Calu3 (cell line): ENCODE measurements around the gene GMCL2. TPM values are rescaled to one million over a fixed set of nuclear protein-coding genes. Genes with fewer than 3 reads are reported as not detected.
"Not testable (repeated sequence)": the region's sequence is repeated elsewhere in the genome, so short reads cannot be mapped to it uniquely, and the experiment has no call there.

Experiments used
- BruUV-seq: library from RNA; stranded (reverse); fragments of 400-500 nt; replicated peaks from 2 replicates; lab custom pipeline; 2021; lab: Mats Ljungman, UMichigan
- CTCF ChIA-PET: fragments of 300-600 bp; sonication (Branson Sonifier 250); formaldehyde crosslinking; loops from one replicate; lab custom pipeline; 2022; ENCODE audit warnings: antibody characterized with exemption; lab: Charles Lee
- DNase-seq: peaks from one replicate; pipeline ENCODE4 v3.0.0; 2022
- H3K27ac Mint-ChIP-seq: one replicate; pipeline ENCODE4 v1.8.0; 2022; ENCODE audit warnings: mixed read lengths; ENCODE audit not compliant: unreplicated experiment
- H3K27me3 Mint-ChIP-seq: one replicate; pipeline ENCODE4 v1.8.0; 2022; ENCODE audit warnings: mixed read lengths; ENCODE audit not compliant: unreplicated experiment
- H3K36me3 Mint-ChIP-seq: one replicate; pipeline ENCODE4 v1.8.0; 2022; ENCODE audit warnings: mild to moderate bottlenecking, moderate library complexity, mixed read lengths; ENCODE audit not compliant: insufficient read depth, unreplicated experiment
- H3K4me1 Mint-ChIP-seq: one replicate; pipeline ENCODE4 v1.8.0; 2022; ENCODE audit warnings: mild to moderate bottlenecking, low read depth, mixed read lengths; ENCODE audit not compliant: unreplicated experiment
- H3K4me3 Mint-ChIP-seq: one replicate; pipeline ENCODE4 v1.8.0; 2022; ENCODE audit warnings: mild to moderate bottlenecking, low read depth, moderate library complexity, mixed read lengths; ENCODE audit not compliant: unreplicated experiment
- H3K9me3 Mint-ChIP-seq: one replicate; pipeline ENCODE4 v1.8.0; 2022; ENCODE audit warnings: low read depth, mixed read lengths; ENCODE audit not compliant: unreplicated experiment
- intact Hi-C: fragments of 100-400 bp; cut with micrococcal nuclease; formaldehyde crosslinking; loops from one replicate; pipeline ENCODE4 v1.10.0; 2022; ENCODE audit not compliant: unreplicated experiment
- total RNA-seq: library from RNA; stranded (reverse); gene quantifications from 2 replicates; pipeline ENCODE4 v1.2.3, GENCODE V29; 2022
- TF ChIP-seq, protein P1 (sequence below): fragments of 200-600 bp; IDR thresholded peaks from one replicate; pipeline ENCODE4 v1.8.0; 2022; ENCODE audit warnings: antibody characterized with exemption; ENCODE audit not compliant: unreplicated experiment

Gene GMCL2
- total RNA-seq, 1 experiment from 2014 or later: not detected

DNA sequence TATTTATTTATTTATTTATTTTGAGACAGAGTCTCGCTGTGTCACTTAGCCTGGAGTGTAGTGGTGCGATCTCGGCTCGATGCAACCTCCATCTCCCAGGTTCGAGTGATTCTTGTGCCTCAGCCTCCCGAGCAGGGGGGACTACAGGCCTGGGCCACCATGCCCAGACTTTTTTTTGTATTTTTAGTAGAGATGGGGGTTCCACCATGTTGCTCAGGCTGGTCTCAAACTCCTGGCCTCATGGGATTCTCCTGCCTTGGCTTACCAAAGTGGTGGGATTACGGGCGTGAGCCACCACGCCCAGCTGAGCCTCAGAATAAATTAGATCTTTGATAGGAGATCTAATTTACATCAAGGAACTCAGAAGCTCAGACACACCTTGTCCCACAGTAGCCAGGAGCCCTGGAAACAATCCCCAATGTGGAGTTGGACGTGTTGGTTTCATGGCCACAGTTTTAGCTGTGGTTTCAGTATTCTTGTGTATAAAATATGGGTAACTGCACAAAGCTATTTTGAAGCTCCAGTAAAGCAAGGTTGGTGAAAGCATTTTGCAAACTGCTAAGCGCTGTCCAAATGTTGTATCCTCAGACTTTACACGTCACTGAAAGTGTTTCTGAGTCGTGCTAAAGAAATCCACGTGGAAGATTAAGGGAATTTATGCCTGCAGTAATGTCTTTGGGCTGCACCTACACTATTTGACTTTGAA, 14.2 kb upstream of the GMCL2 start:
- peaks cover 36% of the 10 kb centered on the region for H3K36me3 Mint-ChIP-seq
- no peak overlapping the region for H3K4me3 Mint-ChIP-seq
- TF ChIP-seq, protein P1, sequence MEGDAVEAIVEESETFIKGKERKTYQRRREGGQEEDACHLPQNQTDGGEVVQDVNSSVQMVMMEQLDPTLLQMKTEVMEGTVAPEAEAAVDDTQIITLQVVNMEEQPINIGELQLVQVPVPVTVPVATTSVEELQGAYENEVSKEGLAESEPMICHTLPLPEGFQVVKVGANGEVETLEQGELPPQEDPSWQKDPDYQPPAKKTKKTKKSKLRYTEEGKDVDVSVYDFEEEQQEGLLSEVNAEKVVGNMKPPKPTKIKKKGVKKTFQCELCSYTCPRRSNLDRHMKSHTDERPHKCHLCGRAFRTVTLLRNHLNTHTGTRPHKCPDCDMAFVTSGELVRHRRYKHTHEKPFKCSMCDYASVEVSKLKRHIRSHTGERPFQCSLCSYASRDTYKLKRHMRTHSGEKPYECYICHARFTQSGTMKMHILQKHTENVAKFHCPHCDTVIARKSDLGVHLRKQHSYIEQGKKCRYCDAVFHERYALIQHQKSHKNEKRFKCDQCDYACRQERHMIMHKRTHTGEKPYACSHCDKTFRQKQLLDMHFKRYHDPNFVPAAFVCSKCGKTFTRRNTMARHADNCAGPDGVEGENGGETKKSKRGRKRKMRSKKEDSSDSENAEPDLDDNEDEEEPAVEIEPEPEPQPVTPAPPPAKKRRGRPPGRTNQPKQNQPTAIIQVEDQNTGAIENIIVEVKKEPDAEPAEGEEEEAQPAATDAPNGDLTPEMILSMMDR: no peak
- intact Hi-C loops: no loop called here
- H3K9me3 Mint-ChIP-seq: no peaks in the 10 kb centered on the region
- DNase-seq: no peak
- H3K27ac Mint-ChIP-seq: no peak overlapping the region
- CTCF ChIA-PET: interaction anchor here (0.6 kb wide), 1 partner anchor 211 kb away, joined by 3 read pairs; no protein-coding TSS in a partner anchor
- no TSS peak for BruUV-seq
- H3K27me3 Mint-ChIP-seq: peaks cover 15% of the 10 kb centered on the region
- peaks cover 8% of the 10 kb centered on the region for H3K4me1 Mint-ChIP-seq

DNA sequence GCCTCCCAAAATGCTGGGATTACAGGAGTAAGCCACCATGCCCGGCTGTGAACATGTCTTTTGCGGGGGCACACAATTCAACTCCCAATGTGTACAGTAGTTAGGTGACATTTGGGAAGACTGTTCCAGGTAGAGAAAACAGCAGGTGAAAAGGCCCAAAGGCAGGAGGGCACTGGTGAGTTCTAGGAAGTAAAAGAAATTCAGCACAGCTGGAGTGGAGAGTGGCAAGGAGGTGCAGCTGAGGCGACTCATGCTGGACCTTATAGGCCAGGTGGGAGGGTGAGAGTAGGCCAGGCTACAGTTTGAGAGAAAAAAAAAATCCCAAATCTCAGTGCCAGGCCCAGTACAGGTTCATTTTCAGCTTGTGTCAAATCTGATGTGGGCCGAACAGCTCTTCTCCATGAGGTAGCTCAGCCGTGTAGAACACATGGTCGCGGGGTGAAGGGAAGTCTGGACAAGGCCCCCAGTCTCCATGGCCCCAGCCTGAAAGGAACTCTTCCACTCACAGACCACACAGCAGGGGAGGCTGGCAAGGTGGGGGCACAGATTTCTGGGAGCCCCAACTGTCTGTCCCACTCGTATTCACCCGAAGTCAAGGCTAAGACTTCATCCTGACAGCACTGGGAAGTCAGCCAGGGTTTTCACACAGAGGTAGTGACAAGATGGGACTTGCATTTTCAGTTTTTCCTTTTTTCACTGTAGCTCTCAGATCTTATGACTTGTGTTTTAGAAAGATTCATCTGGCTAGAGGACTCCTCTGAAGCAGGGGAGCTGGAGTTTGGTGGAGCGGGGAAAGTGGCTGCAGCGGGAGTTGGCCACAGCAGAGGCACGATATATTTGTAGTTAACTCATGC, 12.6 kb upstream of the GMCL2 start:
- BruUV-seq: no TSS peak
- CTCF ChIA-PET: interaction anchor here (0.5 kb wide), 1 partner anchor 123 kb away, joined by 5 read pairs; no protein-coding TSS in a partner anchor
- no peak for DNase-seq
- Mint-ChIP-seq H3K27me3 (peaks cover 30% of the 10 kb centered on the region), H3K9me3 (no peaks in the 10 kb centered on the region), H3K27ac (no peak overlapping the region), H3K4me1 (no peaks in the 10 kb centered on the region), H3K36me3 (peaks cover 21% of the 10 kb centered on the region), H3K4me3 (no peak overlapping the region)
- TF ChIP-seq, protein P1: no peak
- intact Hi-C loops: no loop called here

DNA sequence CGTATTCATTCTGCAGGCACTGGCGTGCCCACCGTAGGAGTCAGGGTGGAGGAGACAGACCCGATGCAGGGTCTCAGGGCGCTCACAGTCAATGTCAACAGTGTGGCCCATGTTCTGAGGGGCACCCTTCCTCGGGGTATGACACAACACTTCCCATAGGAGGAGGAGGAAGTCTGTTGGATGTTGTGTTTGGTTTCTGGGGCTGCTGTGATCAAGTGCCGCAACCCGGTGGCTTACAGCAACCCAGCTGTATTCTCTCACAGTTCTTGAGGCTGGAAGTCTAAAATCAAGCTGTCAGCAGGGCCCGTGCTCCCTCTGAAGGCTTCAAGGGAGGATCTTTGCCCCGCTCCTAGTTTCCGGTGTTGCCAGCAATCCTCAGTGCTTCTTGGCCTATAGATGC, 11.5 kb upstream of the GMCL2 start:
- no TSS peak for BruUV-seq
- DNase-seq: no peak
- intact Hi-C loops: no loop called here
- peaks cover 10% of the 10 kb centered on the region for H3K36me3 Mint-ChIP-seq
- TF ChIP-seq, protein P1: no peak
- H3K9me3 Mint-ChIP-seq: no peaks in the 10 kb centered on the region
- no peak overlapping the region for H3K27ac Mint-ChIP-seq
- peaks cover 30% of the 10 kb centered on the region for H3K27me3 Mint-ChIP-seq
- CTCF ChIA-PET: no interaction called here
- no peak overlapping the region for H3K4me3 Mint-ChIP-seq
- H3K4me1 Mint-ChIP-seq: no peaks in the 10 kb centered on the region

DNA sequence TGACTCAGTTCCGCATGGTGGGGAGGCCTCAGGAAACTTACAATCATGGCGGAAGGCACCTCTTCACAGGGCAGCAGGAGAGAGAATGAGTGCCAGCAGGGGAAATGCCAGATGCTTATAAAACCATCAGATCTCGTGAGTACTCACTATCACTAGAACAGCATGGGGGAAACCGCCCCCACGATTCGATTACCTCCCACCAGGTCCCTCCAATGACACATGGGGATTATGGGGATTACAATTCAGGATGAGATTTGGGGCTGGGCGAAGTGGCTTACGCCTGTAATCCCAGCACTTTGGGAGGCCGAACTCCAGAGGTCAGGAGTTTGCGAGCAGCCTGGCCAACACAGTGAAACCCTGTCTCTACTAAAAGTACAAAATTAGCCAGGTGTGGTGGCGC, 11.0 kb upstream of the GMCL2 start:
- intact Hi-C loops, DNase-seq, H3K27ac Mint-ChIP-seq, CTCF ChIA-PET, H3K9me3 Mint-ChIP-seq, H3K4me3 Mint-ChIP-seq, BruUV-seq, H3K36me3 Mint-ChIP-seq, H3K4me1 Mint-ChIP-seq: not testable (repeated sequence)
- peaks cover 36% of the 10 kb centered on the region for H3K27me3 Mint-ChIP-seq
